Thyroid gland (tissue), 4 donors: ENCODE results near the gene GAPT.

Experiments
- CTCF ChIP-seq, 6 experiments: fragments of 200-600 bp in 3 of 6; fragments of 450-650 bp in 3 of 6; sonication (generic) in 3 of 6; IDR thresholded peaks; one replicate each; pipeline ENCODE4 v1.5.1; 2016 to 2019; ENCODE audit warnings: antibody characterized with exemption in 6 of 6, mild to moderate bottlenecking in 2 of 6, inconsistent platforms in 1 of 6, moderate library complexity in 1 of 6
- POLR2A ChIP-seq, 2 donors: fragments of 450-650 bp; IDR thresholded peaks; one replicate each; pipeline ENCODE4 v1.6.1; 2017; ENCODE audit warnings: antibody characterized with exemption in 2 of 2, mild to moderate bottlenecking in 2 of 2, moderate library complexity in 1 of 2

GRCh38 chr5:58497921-58498320, 6.7 kb downstream of the GAPT start:
- no peak for TF ChIP-seq CTCF (IDR thresholded peaks at IDR 0.05)
- no peak for TF ChIP-seq POLR2A (IDR thresholded peaks at IDR 0.05)
